ENCODE measurements around the gene ERC2.

DNA sequence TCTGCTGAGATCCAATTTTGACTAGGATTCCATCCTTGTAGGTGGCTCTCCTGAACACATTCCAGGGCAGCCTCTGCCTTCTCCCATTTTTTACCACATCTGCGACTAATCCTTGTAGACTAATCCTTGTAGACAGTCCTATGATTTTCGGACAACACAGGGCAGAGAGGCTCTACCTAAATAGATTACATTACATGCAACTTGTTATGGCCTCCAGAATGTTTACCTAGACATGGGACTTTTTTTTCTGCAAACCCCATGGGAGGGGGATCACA lies 741.8 kb downstream of the ERC2 start:
- TF ChIP-seq ESRRA (IDR thresholded peaks at IDR 0.05; ENCODE audit: borderline replicate concordance, low read length), result no peak
- no peak for TF ChIP-seq BHLHE40 (IDR thresholded peaks at IDR 0.05; ENCODE audit: low read depth, low read length)
- TF ChIP-seq CTCF (IDR thresholded peaks at IDR 0.05), result no peak
